Measurements from ENCODE around the gene CYP26A1. TPM values are rescaled to one million over a fixed set of nuclear protein-coding genes. Genes with fewer than 3 reads are reported as not detected.

The CYP26A1 gene
- polyA plus RNA-seq, 6 donors from 2014 or later: not detected

DNA sequence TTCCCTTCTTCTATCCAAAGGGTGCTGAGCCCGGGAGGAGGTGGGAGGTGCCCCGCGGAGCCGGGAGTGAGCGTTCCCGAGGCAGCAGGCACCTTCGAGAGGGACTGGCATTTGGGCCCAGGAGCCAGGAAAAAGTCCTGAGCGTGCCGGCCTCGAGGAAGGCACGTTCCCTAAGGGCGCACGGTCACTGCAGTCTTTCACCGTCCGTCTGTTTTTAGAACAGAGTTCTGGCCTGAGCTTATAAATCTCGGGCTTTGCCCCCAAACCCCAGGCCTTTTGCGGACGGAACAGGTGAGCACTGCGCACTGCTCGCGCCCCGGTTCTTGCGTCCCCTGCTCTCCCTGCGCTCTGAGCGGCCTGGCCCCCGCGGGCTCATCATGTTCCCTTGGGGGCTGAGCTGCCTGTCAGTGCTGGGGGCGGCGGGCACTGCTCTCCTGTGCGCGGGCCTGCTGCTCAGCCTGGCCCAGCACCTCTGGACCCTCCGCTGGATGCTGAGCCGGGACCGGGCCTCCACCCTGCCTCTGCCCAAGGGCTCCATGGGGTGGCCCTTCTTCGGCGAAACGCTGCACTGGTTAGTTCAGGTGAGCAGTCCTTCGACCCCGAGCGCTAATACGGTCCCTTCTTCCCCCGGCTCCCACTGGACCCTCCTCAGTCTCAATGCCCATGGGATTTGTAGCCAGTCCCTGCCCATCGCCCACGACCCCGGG, 12.7 kb upstream of the CYP26A1 start:
- peak overlapping the region in 7 of 8 donors; percentile 22 to 91 (median 77) for H3K4me3 Mint-ChIP-seq
- ATAC-seq (ENCODE audit: low read depth in 2 of 2) (no peak), DNase-seq (no peak)
- peaks cover 31 to 32% of the 10 kb centered on the region in 2 donors for H3K36me3 Mint-ChIP-seq
- H3K9me3 Mint-ChIP-seq: no peaks in the 10 kb centered on the region
- peak overlapping the region in 4 of 6 donors; percentile 75 to 88 (median 80) for H3K27ac Mint-ChIP-seq
- peaks cover 39 to 58% (median 46%) of the 10 kb centered on the region in 3 donors for H3K27me3 Mint-ChIP-seq
- peaks cover 23 to 30% (median 24%) of the 10 kb centered on the region in 3 donors for H3K4me1 Mint-ChIP-seq

DNA sequence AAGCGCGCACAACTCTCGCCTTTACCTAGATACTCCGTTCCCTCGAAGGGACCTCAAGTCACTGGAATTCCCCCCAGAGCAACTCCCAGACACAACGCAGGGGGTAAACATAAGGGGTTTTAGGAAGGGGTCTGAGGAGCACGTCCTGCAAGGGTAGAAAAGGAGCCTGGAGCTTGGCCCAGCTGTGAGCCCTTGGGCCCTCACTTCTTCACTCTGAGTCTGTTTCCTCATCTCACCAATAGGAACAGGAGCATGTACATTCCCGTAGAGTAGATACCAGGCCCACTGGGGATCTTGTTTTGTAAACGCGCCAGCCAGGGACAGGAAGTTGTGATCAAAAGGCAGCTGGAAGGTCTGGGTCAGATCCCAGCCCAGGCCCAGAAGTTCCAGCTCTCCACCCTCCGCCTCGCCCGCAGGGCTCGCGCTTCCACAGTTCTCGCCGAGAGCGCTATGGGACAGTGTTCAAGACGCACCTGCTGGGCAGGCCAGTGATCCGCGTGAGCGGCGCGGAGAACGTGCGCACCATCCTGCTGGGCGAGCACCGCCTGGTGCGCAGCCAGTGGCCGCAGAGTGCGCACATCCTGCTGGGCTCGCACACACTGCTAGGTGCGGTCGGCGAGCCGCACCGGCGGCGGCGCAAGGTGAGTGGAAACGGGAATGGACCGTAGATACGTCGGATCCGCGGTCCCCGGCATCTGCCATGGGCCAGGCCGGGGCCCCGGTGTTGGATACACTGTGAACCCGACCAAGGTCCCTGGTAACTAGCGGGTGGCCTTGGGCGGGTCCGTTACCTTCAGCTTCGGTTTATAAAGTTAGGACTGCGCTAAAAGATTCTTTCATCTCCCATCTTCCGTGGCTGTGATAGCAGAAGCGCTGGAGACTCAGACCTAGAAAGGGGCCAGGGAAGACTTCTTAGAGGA, 11.8 kb upstream of the CYP26A1 start:
- H3K36me3 Mint-ChIP-seq: peaks cover 26 to 31% of the 10 kb centered on the region in 2 donors
- peak overlapping the region; percentile 75 to 93 (median 84) for H3K27ac Mint-ChIP-seq
- H3K4me3 Mint-ChIP-seq: peak overlapping the region; percentile 54 to 91 (median 84)
- H3K27me3 Mint-ChIP-seq: peaks cover 45 to 65% (median 52%) of the 10 kb centered on the region in 3 donors
- H3K9me3 Mint-ChIP-seq: no peaks in the 10 kb centered on the region
- peaks cover 23 to 33% (median 24%) of the 10 kb centered on the region in 3 donors for H3K4me1 Mint-ChIP-seq
- DNase-seq (peak; percentile 39), ATAC-seq (ENCODE audit: low read depth in 2 of 2) (peak; percentile 69 to 72)

DNA sequence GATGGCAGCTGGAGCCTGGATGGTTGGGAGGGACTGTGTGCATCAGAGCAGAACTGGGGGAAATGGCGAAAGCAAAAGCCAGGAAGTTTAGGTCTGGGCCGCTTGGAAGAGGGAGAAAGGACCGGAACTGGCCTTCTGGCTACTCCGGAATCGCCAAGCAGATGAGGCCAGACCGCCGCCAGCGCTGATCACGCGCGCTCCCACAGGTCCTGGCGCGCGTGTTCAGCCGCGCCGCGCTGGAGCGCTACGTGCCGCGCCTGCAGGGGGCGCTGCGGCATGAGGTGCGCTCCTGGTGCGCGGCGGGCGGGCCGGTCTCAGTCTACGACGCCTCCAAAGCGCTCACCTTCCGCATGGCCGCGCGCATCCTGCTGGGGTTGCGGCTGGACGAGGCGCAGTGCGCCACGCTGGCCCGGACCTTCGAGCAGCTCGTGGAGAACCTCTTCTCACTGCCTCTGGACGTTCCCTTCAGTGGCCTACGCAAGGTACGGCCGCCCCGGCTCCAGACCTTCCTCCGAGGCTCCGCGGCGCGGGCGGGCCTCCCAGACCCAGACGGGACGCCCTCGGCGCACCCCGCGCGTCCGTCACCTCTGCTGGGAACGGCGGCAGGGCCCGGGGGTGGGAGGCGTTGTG, 11.1 kb upstream of the CYP26A1 start:
- Mint-ChIP-seq H3K27me3 (peaks cover 53 to 72% (median 60%) of the 10 kb centered on the region in 3 donors), H3K4me3 (peak overlapping the region; percentile 54 to 91 (median 84)), H3K36me3 (peaks cover 21 to 31% of the 10 kb centered on the region in 2 donors), H3K9me3 (no peaks in the 10 kb centered on the region), H3K4me1 (peaks cover 23 to 39% (median 28%) of the 10 kb centered on the region in 3 donors), H3K27ac (peak overlapping the region in 4 of 6 donors; percentile 70 to 93 (median 81))
- DNase-seq (peak; percentile 36), ATAC-seq (ENCODE audit: low read depth in 2 of 2) (peak; percentile 73)

GRCh38 chr10:93063144-93063976, 10.3 kb upstream of the CYP26A1 start:
- ATAC-seq (ENCODE audit: low read depth in 2 of 2) (no peak), DNase-seq (no peak)
- Mint-ChIP-seq H3K9me3 (no peaks in the 10 kb centered on the region), H3K4me3 (peak overlapping the region in 6 of 8 donors; percentile 9 to 88 (median 57)), H3K27ac (no peak overlapping the region), H3K27me3 (peaks cover 54 to 76% (median 64%) of the 10 kb centered on the region in 3 donors), H3K4me1 (peaks cover 24 to 39% (median 28%) of the 10 kb centered on the region in 3 donors), H3K36me3 (peaks cover 15 to 24% of the 10 kb centered on the region in 2 donors)

GRCh38 chr10:93063977-93064660, 9.6 kb upstream of the CYP26A1 start:
- DNase-seq: no peak
- peaks cover 30 to 44% (median 32%) of the 10 kb centered on the region in 3 donors for H3K4me1 Mint-ChIP-seq
- H3K27ac Mint-ChIP-seq: no peak overlapping the region
- no peaks in the 10 kb centered on the region for H3K9me3 Mint-ChIP-seq
- H3K36me3 Mint-ChIP-seq: peaks cover 9 to 18% of the 10 kb centered on the region in 2 donors
- H3K4me3 Mint-ChIP-seq: peak overlapping the region in 6 of 8 donors; percentile 9 to 88 (median 50)
- ATAC-seq (ENCODE audit: low read depth in 2 of 2): no peak
- H3K27me3 Mint-ChIP-seq: peaks cover 60 to 79% (median 69%) of the 10 kb centered on the region in 3 donors

GRCh38 chr10:93064874-93065660, 8.6 kb upstream of the CYP26A1 start:
- H3K27ac Mint-ChIP-seq: peak overlapping the region in 1 of 6 donors; percentile 59
- H3K9me3 Mint-ChIP-seq: no peaks in the 10 kb centered on the region
- peaks cover 26 to 38% (median 28%) of the 10 kb centered on the region in 3 donors for H3K4me1 Mint-ChIP-seq
- no peak for ATAC-seq (ENCODE audit: low read depth in 2 of 2)
- no peak for DNase-seq
- peak overlapping the region in 3 of 8 donors; percentile 26 to 82 (median 68) for H3K4me3 Mint-ChIP-seq
- peaks cover 55 to 81% (median 67%) of the 10 kb centered on the region in 3 donors for H3K27me3 Mint-ChIP-seq
- peaks cover 0 to 8% of the 10 kb centered on the region in 2 donors for H3K36me3 Mint-ChIP-seq

- peaks cover 63 to 87% (median 74%) of the 10 kb centered on the region in 3 donors for H3K27me3 Mint-ChIP-seq
- H3K9me3 Mint-ChIP-seq: no peaks in the 10 kb centered on the region
- ATAC-seq (ENCODE audit: low read depth in 2 of 2) (no peak), DNase-seq (no peak)
- H3K36me3 Mint-ChIP-seq: peaks cover 0 to 8% of the 10 kb centered on the region in 2 donors
- H3K4me3 Mint-ChIP-seq: peak overlapping the region in 2 of 8 donors; percentile 68 to 82
- peak overlapping the region in 2 of 6 donors; percentile 30 to 59 for H3K27ac Mint-ChIP-seq
- H3K4me1 Mint-ChIP-seq: peaks cover 23 to 40% (median 29%) of the 10 kb centered on the region in 3 donors
These were observed 7.8 kb upstream of the CYP26A1 start for GRCh38 chr10:93065675-93066543.

DNA sequence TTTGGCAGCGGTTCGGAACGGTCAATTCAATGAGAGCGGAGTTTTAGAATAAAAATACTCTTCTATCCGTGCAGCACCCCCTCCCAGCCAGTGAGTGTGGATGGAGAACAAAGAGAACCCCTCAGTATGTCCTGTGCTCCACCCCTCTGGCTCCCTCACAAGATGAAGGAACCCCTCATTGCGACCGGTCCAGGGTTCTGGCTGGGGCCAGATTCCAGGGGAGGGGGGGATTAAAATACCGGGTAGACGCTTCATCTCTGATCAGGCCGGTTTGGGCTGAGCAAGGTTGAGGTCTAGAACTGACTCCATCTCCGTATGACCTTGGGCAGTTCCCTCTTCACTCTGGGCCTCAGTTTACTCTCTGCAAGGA, 7.2 kb upstream of the CYP26A1 start:
- H3K4me3 Mint-ChIP-seq: peak overlapping the region in 2 of 8 donors; percentile 15 to 50
- ATAC-seq (ENCODE audit: low read depth in 2 of 2) (no peak), DNase-seq (no peak)
- peak overlapping the region in 1 of 6 donors; percentile 30 for H3K27ac Mint-ChIP-seq
- peaks cover 66 to 89% (median 76%) of the 10 kb centered on the region in 3 donors for H3K27me3 Mint-ChIP-seq
- H3K4me1 Mint-ChIP-seq: peaks cover 25 to 41% (median 31%) of the 10 kb centered on the region in 3 donors
- H3K9me3 Mint-ChIP-seq: no peaks in the 10 kb centered on the region
- peaks cover 0 to 8% of the 10 kb centered on the region in 2 donors for H3K36me3 Mint-ChIP-seq

GRCh38 chr10:93067443-93068365, 6.0 kb upstream of the CYP26A1 start:
- ATAC-seq (ENCODE audit: low read depth in 2 of 2): no peak
- Mint-ChIP-seq H3K4me3 (peak overlapping the region in 2 of 8 donors; percentile 6 to 8), H3K27me3 (peaks cover 63 to 90% (median 82%) of the 10 kb centered on the region in 3 donors), H3K36me3 (peaks cover 0 to 8% of the 10 kb centered on the region in 2 donors), H3K27ac (peak overlapping the region in 2 of 6 donors; percentile 44 to 61), H3K9me3 (no peaks in the 10 kb centered on the region), H3K4me1 (peaks cover 25 to 43% (median 31%) of the 10 kb centered on the region in 3 donors)
- DNase-seq: no peak

All from naive B cell (primary cell).